NK-92 treated with Interleukin-12 subunit alpha and Interleukin-12 subunit beta, amount 100 ng/mL, for 24 hours (cell line): Measurements from ENCODE around the gene HHATL.

Experiments
- DNase-seq: peaks from one replicate; lab custom pipeline; 2025; lab: John Stamatoyannopoulos, UW

Gene HHATL

GRCh38 chr3:42698216-42698910 is 4.2 kb downstream of the HHATL start:
- DNase-seq: no peak

- no peak for DNase-seq
Measured at GRCh38 chr3:42697289-42698051, 5.1 kb downstream of the HHATL start.

GRCh38 chr3:42696356-42697288 is 6.0 kb downstream of the HHATL start:
- no peak for DNase-seq

- DNase-seq: no peak
Measured at GRCh38 chr3:42694366-42694765, 8.2 kb downstream of the HHATL start.

GRCh38 chr3:42693530-42693930 is 9.1 kb downstream of the HHATL start:
- DNase-seq: no peak

GRCh38 chr3:42692667-42693529 is 9.7 kb downstream of the HHATL start:
- no peak for DNase-seq

- no peak for DNase-seq
Measured at GRCh38 chr3:42691816-42692666, 10.6 kb downstream of the HHATL start.

GRCh38 chr3:42690766-42691680 is 11.6 kb downstream of the HHATL start:
- DNase-seq: no peak

- DNase-seq: no peak
Measured at GRCh38 chr3:42690191-42690590, 12.4 kb downstream of the HHATL start.

- DNase-seq: no peak
Measured at GRCh38 chr3:42689421-42690014, 13.1 kb downstream of the HHATL start.

GRCh38 chr3:42688487-42689420 is 13.8 kb downstream of the HHATL start:
- DNase-seq: no peak

GRCh38 chr3:42688016-42688415 is 14.6 kb downstream of the HHATL start:
- no peak for DNase-seq

GRCh38 chr3:42686832-42687650 is 15.6 kb downstream of the HHATL start:
- DNase-seq: no peak

- no peak for DNase-seq
Measured at GRCh38 chr3:42685891-42686820, 16.4 kb downstream of the HHATL start.

GRCh38 chr3:42685363-42685881 is 17.2 kb downstream of the HHATL start, which contains the start of gene KLHL40:
Gene KLHL40, plus strand, starts transcription at chr3:42685537. Its CDS starts 82 bp downstream, at chr3:42685619.
- no peak for DNase-seq
